GM12878 (cell line): Measurements from ENCODE around the gene COX4I2. TPM values are rescaled to one million over a fixed set of nuclear protein-coding genes. Genes with fewer than 3 reads are reported as not detected.

ENCODE experiments used
- ATAC-seq: fragments of 200-7000 bp; cut with Tn5 transposase; 3 replicates; pipeline ENCODE4 v1.9.1; 2020; ENCODE audit warnings: mild to moderate bottlenecking, moderate library complexity
- BruUV-seq: library from RNA; stranded (reverse); fragments of 400-500 nt; replicated peaks from 2 replicates; lab custom pipeline; 2021; lab: Mats Ljungman, UMichigan
- CTCF ChIA-PET: fragments of 300-600 bp; sonication (Branson Sonifier 250); formaldehyde crosslinking; extraction: SDS; loops from one replicate; lab custom pipeline; 2021; ENCODE audit warnings: inconsistent platforms; lab: Yijun Ruan, JAX
- POLR2A ChIA-PET: fragments of 350-600 bp; formaldehyde crosslinking; extraction: SDS; loops from one replicate; lab custom pipeline; 2021; ENCODE audit warnings: inconsistent platforms; lab: Charles Lee
- RAD21 ChIA-PET: fragments of 300-600 bp; sonication (Branson Sonifier 250); formaldehyde crosslinking; loops from one replicate; lab custom pipeline; 2023; ENCODE audit warnings: antibody characterized with exemption; ENCODE audit not compliant: unreplicated experiment; lab: Charles Lee
- SMC1A ChIA-PET: fragments of 300-600 bp; sonication (Branson Sonifier 250); formaldehyde crosslinking; loops from one replicate; lab custom pipeline; 2023; ENCODE audit not compliant: unreplicated experiment, uncharacterized antibody; lab: Charles Lee
- DNase-seq: peaks from one replicate; pipeline ENCODE4 v3.0.0-alpha.2; 2011; ENCODE audit warnings: low read depth, low spot score
- FAIRE-seq: peaks from 3 replicates; lab custom pipeline; 2011; peaks lifted over from hg19 to GRCh38; lab: Jason Lieb, UNC
- H2AFZ ChIP-seq: 2 replicates; pipeline ENCODE4 v1.6.0; 2011; ENCODE audit warnings: low read depth, low read length, control low read depth; ENCODE audit not compliant: control insufficient read depth
- H3K27ac ChIP-seq: 2 replicates; pipeline ENCODE4 v1.5.1; 2011; ENCODE audit warnings: control low read depth; ENCODE audit not compliant: control insufficient read depth, insufficient read depth
- H3K27me3 ChIP-seq, 2 experiments: replicated peaks in 1 of 2; 2 replicates each; pipeline versions ENCODE4 v1.6.0 to v1.6.1; 2011; ENCODE audit warnings: low read length in 1 of 2; ENCODE audit not compliant: control insufficient read depth in 2 of 2, insufficient read depth in 2 of 2
- H3K36me3 ChIP-seq, 2 experiments: 2 replicates each; pipeline ENCODE4 v1.5.1; 2011; ENCODE audit warnings: low read length in 1 of 2; ENCODE audit not compliant: control insufficient read depth in 2 of 2, insufficient read depth in 2 of 2
- H3K4me1 ChIP-seq: 2 replicates; pipeline ENCODE4 v1.6.1; 2011; ENCODE audit warnings: mild to moderate bottlenecking, low read length, moderate library complexity, mixed read lengths; ENCODE audit not compliant: control insufficient read depth, insufficient read depth
- H3K4me2 ChIP-seq: 2 replicates; pipeline ENCODE4 v1.6.0; 2011; ENCODE audit warnings: control low read depth; ENCODE audit not compliant: control insufficient read depth, insufficient read depth
- H3K4me3 ChIP-seq: fragments of 200-600 bp; sonication (generic); 2 replicates; pipeline ENCODE4 v1.5.1; 2016
- H3K79me2 ChIP-seq: 2 replicates; pipeline ENCODE4 v1.6.0; 2011; ENCODE audit warnings: low read length; ENCODE audit not compliant: control insufficient read depth, insufficient read depth
- H3K9ac ChIP-seq: 2 replicates; pipeline ENCODE4 v1.8.0; 2011; ENCODE audit warnings: low read length, control low read depth, mixed read lengths; ENCODE audit not compliant: control insufficient read depth, insufficient read depth
- H3K9me3 ChIP-seq: replicated peaks from 3 replicates; pipeline ENCODE4 v1.5.1; 2011; ENCODE audit warnings: mild to moderate bottlenecking, low read length; ENCODE audit not compliant: control insufficient read depth, insufficient read depth
- H4K20me1 ChIP-seq: 2 replicates; pipeline ENCODE4 v1.6.0; 2011; ENCODE audit not compliant: control insufficient read depth, insufficient read depth
- CBX3 ChIP-seq: fragments of 200-600 bp; sonication (generic); IDR thresholded peaks from 2 replicates; pipeline ENCODE4 v1.6.1; 2016; ENCODE audit warnings: low read depth, borderline replicate concordance
- PBX3 ChIP-seq: IDR thresholded peaks from 2 replicates; pipeline ENCODE4 v1.6.1; 2011; ENCODE audit warnings: mild to moderate bottlenecking, low read depth, low read length, moderate library complexity; ENCODE audit not compliant: insufficient replicate concordance
- RCOR1 ChIP-seq: conservative IDR thresholded peaks from 2 replicates; pipeline ENCODE4 v1.6.1; 2012; ENCODE audit warnings: low read depth, low read length, improper control_type of control experiment
- WGBS: methylation state at CpG from one replicate; pipeline ENCODE4 v1.1.6; 2016; ENCODE audit warnings: low lambda C conversion rate; ENCODE audit not compliant: insufficient replicate concordance, insufficient coverage; ENCODE audit errors: missing lambda C conversion rate; 5-methylcytosine and 5-hydroxymethylcytosine counted together
- in situ Hi-C: fragments of 300-500 bp; cut with MboI; formaldehyde crosslinking; loops from 9 replicates; pipeline ENCODE4 v1.14.3; 2018; ENCODE audit warnings: mixed read lengths
- intact Hi-C: fragments of 100-400 bp; cut with micrococcal nuclease; formaldehyde crosslinking; loops from one replicate; pipeline ENCODE4 v1.14.2; 2022; ENCODE audit not compliant: unreplicated experiment
- polyA plus RNA-seq, 11 experiments: library from polyadenylated mRNA; depleted of rRNA in 4 of 11; unstranded in 6 of 11; stranded (reverse) in 5 of 11; fragments of >200 nt; fragmentation: Nextera tagmentation in 4 of 11; fragmentation: Illumina TruSeq in 1 of 11; extraction: Ambion mirVana in 4 of 11; extraction: Trizol in 1 of 11; gene quantifications; 1 replicate in 1 of 11; 2 replicates in 10 of 11; pipeline versions ENCODE4 v1.2.1 to v1.2.3, GENCODE V29; 2011 to 2016; ENCODE audit warnings: inconsistent platforms in 2 of 11, missing spikeins in 2 of 11, low read depth in 1 of 11
- total RNA-seq, 4 experiments: library from RNA; depleted of rRNA in 3 of 4; stranded (reverse); fragments of >200 nt in 3 of 4; fragmentation: Illumina TruSeq in 1 of 4; extraction: Trizol in 1 of 4; gene quantifications; 2 replicates each; pipeline versions ENCODE4 v1.2.1 to v1.2.3, GENCODE V29; 2013 to 2021

The COX4I2 gene
- total and polyA plus RNA-seq, 10 of the 15 experiments (the other 5 are each of a cell fraction or from before 2014, with no cell fraction given), result not detected

- no peak overlapping the region for H3K9ac ChIP-seq
- H4K20me1 ChIP-seq, result no peaks in the 10 kb centered on the region
- H3K4me3 ChIP-seq, result no peak overlapping the region
- 89% methylated on average over 9 of the region's 9 CpGs for WGBS
- ATAC-seq (no peak), FAIRE-seq (no peak), DNase-seq (no peak)
- no peak overlapping the region for H3K4me2 ChIP-seq
- RAD21 ChIA-PET, result interaction anchor here (1.1 kb wide), 1 partner anchor 20 kb away, joined by 3 read pairs; no protein-coding TSS in a partner anchor
- peaks cover 43% of the 10 kb centered on the region for H3K79me2 ChIP-seq
- POLR2A ChIA-PET, result interaction anchor here (1.0 kb wide), 2 partner anchors 8 to 40 kb away, joined by 3 read pairs; no protein-coding TSS in a partner anchor
- no peak for TF ChIP-seq PBX3
- TF ChIP-seq RCOR1, result no peak
- TF ChIP-seq CBX3, result no peak
- no TSS peak for BruUV-seq
- CTCF ChIA-PET, result interaction anchor here (1.1 to 7.8 kb wide), 2 partner anchors 17 to 41 kb away, joined by 6 to 141 read pairs; partner anchors contain the start of gene BCL2L1
- H2AFZ ChIP-seq, result no peak overlapping the region
- intact Hi-C loops, result no loop called here
- SMC1A ChIA-PET, result interaction anchor here (0.6 to 1.3 kb wide), 5 partner anchors 18 to 44 kb away, joined by 3 to 8 read pairs (median 3); no protein-coding TSS in a partner anchor
- no peaks in the 10 kb centered on the region for H3K9me3 ChIP-seq
- peaks cover 36% of the 10 kb centered on the region for H3K4me1 ChIP-seq
- H3K27me3 ChIP-seq, result no peaks in the 10 kb centered on the region
- H3K36me3 ChIP-seq, result peaks cover 4 to 18% of the 10 kb centered on the region in 2 experiments; a peak in 3 of 4 replicates
- in situ Hi-C loops, result no loop called here
- H3K27ac ChIP-seq, result no peak overlapping the region
Observed at GRCh38 chr20:31679357-31680285, 41.9 kb downstream of the COX4I2 start.
